HCT116 (cell line): ENCODE measurements around the gene IL15. TPM values are rescaled to one million over a fixed set of nuclear protein-coding genes. Genes with fewer than 3 reads are reported as not detected.

Source experiments
- ATAC-seq: fragments of 200-7000 bp; cut with Tn5 transposase; 2 replicates; pipeline ENCODE4 v1.9.1; 2020; ENCODE audit warnings: mild to moderate bottlenecking, moderate library complexity
- BruUV-seq: library from RNA; stranded (reverse); fragments of 400-500 nt; replicated peaks from 2 replicates; lab custom pipeline; 2021; lab: Mats Ljungman, UMichigan
- CTCF ChIA-PET: fragments of 300-600 bp; sonication (Branson Sonifier 250); formaldehyde crosslinking; loops from one replicate; lab custom pipeline; 2021; ENCODE audit warnings: antibody characterized with exemption; lab: Charles Lee
- POLR2A ChIA-PET: fragments of 300-600, 350-600 bp; sonication (Branson Sonifier 250); formaldehyde crosslinking; loops from one replicate; lab custom pipeline; 2021; ENCODE audit warnings: antibody characterized with exemption; lab: Charles Lee
- RAD21 ChIA-PET, 2 experiments: fragments of 300-600 bp; sonication (Branson Sonifier 250); formaldehyde crosslinking; loops; one replicate each; lab custom pipeline; 2023; ENCODE audit warnings: low total read pairs in 2 of 2; ENCODE audit not compliant: uncharacterized antibody in 2 of 2, unreplicated experiment in 2 of 2, low non-redundant PET in 1 of 2; lab: Charles Lee
- DNase-seq: peaks from one replicate; pipeline ENCODE4 v3.0.0-alpha.2; 2010; ENCODE audit warnings: low read depth, low spot score
- H2AFZ ChIP-seq: fragments of 200-600 bp; shearing (Covaris generic), sonication (generic); 2 replicates; pipeline ENCODE4 v1.6.1; 2017; ENCODE audit warnings: low read depth, mixed run types, mixed read lengths, antibody characterized with exemption, low read length; ENCODE audit not compliant: poor library complexity, severe bottlenecking
- H3K27ac ChIP-seq: 2 replicates; pipeline ENCODE4 v1.5.1; 2012; ENCODE audit warnings: low read depth, low read length
- H3K27me3 ChIP-seq: fragments of 200-600 bp; sonication (generic); 2 replicates; pipeline ENCODE4 v1.6.1; 2016; ENCODE audit warnings: mixed run types, low read length, mixed read lengths; ENCODE audit not compliant: insufficient read depth
- H3K36me3 ChIP-seq, 2 experiments: fragments of 200-500 bp in 1 of 2; fragments of 200-600 bp in 1 of 2; sonication (Bioruptor generic) in 1 of 2; sonication (generic) in 1 of 2; 2 replicates each; pipeline versions ENCODE4 v1.5.1 to v1.6.1; 2014 to 2016; ENCODE audit warnings: low read length in 2 of 2, inconsistent platforms in 1 of 2, mixed read lengths in 1 of 2, mixed run types in 1 of 2; ENCODE audit not compliant: insufficient read depth in 2 of 2, control insufficient read depth in 1 of 2
- H3K4me1 ChIP-seq, 2 experiments: fragments of 200-600 bp in 1 of 2; sonication (generic) in 1 of 2; 2 replicates each; pipeline versions ENCODE4 v1.5.1 to v1.6.1; 2012 to 2017; ENCODE audit warnings: low read length in 2 of 2, inconsistent platforms in 1 of 2, mild to moderate bottlenecking in 1 of 2, mixed read lengths in 1 of 2, mixed run types in 1 of 2, moderate library complexity in 1 of 2; ENCODE audit not compliant: insufficient read depth in 2 of 2, control insufficient read depth in 1 of 2
- H3K4me2 ChIP-seq: fragments of 200-600 bp; sonication (generic); 2 replicates; pipeline ENCODE4 v1.6.1; 2017; ENCODE audit warnings: mixed run types, low read length, mixed read lengths
- H3K4me3 ChIP-seq, 2 experiments: fragments of 200-600 bp in 1 of 2; sonication (generic) in 1 of 2; replicated peaks in 1 of 2; 2 replicates each; pipeline ENCODE4 v1.5.1; 2011 to 2016; ENCODE audit warnings: low read length in 2 of 2, control low read depth in 1 of 2, low read depth in 1 of 2, mild to moderate bottlenecking in 1 of 2, mixed read lengths in 1 of 2, mixed run types in 1 of 2
- H3K79me2 ChIP-seq: fragments of 200-600 bp; sonication (generic); 2 replicates; pipeline ENCODE4 v1.6.1; 2017; ENCODE audit warnings: mild to moderate bottlenecking, mixed run types, low read length, moderate library complexity, mixed read lengths; ENCODE audit not compliant: insufficient read depth
- H3K9ac ChIP-seq: fragments of 200-600 bp; sonication (generic); 2 replicates; pipeline ENCODE4 v1.6.1; 2016; ENCODE audit warnings: low read length, mixed read lengths
- H3K9me2 ChIP-seq: fragments of 200-600 bp; sonication (generic), shearing (Covaris generic); 2 replicates; pipeline ENCODE4 v1.6.1; 2017; ENCODE audit warnings: mixed run types, mild to moderate bottlenecking, moderate library complexity; ENCODE audit not compliant: insufficient read depth
- H3K9me3 ChIP-seq, 2 experiments: fragments of 200-500 bp in 1 of 2; fragments of 200-600 bp in 1 of 2; sonication (Bioruptor generic) in 1 of 2; sonication (generic) in 1 of 2; 2 replicates each; pipeline ENCODE4 v1.6.1; 2014 to 2017; ENCODE audit warnings: low read length in 2 of 2, mixed read lengths in 2 of 2, inconsistent platforms in 1 of 2, low read depth in 1 of 2, mild to moderate bottlenecking in 1 of 2, mixed run types in 1 of 2, moderate library complexity in 1 of 2; ENCODE audit not compliant: control insufficient read depth in 1 of 2, insufficient read depth in 1 of 2
- H4K20me1 ChIP-seq: fragments of 200-600 bp; sonication (generic), shearing (Covaris generic); 2 replicates; pipeline ENCODE4 v1.6.1; 2017; ENCODE audit warnings: mixed run types, mild to moderate bottlenecking, moderate library complexity; ENCODE audit not compliant: insufficient read depth
- ATF3 ChIP-seq: IDR thresholded peaks from 2 replicates; pipeline ENCODE4 v1.6.1; 2012
- CBX3 ChIP-seq: IDR thresholded peaks from 2 replicates; pipeline ENCODE4 v1.6.1; 2012; ENCODE audit warnings: low read depth
- CTCF ChIP-seq, 3 experiments: fragments of 200-600 bp in 1 of 3; sonication (generic) in 1 of 3; IDR thresholded peaks in 2 of 3; conservative IDR thresholded peaks in 1 of 3; 2 replicates each; pipeline ENCODE4 v1.5.1; 2012 to 2017; ENCODE audit warnings: low read depth in 2 of 3, low read length in 2 of 3, antibody characterized with exemption in 1 of 3, borderline replicate concordance in 1 of 3, control low read depth in 1 of 3, mild to moderate bottlenecking in 1 of 3, mixed read lengths in 1 of 3, mixed run types in 1 of 3, moderate library complexity in 1 of 3; ENCODE audit not compliant: insufficient read depth in 1 of 3
- EGR1 ChIP-seq: IDR thresholded peaks from 2 replicates; pipeline ENCODE4 v1.6.1; 2012; ENCODE audit warnings: low read depth
- ELF1 ChIP-seq: IDR thresholded peaks from 2 replicates; pipeline ENCODE4 v1.6.1; 2012; ENCODE audit warnings: low read depth, borderline replicate concordance
- EZH2 ChIP-seq: fragments of 200-600 bp; sonication (generic); IDR thresholded peaks from 2 replicates; pipeline ENCODE4 v1.6.1; 2017; ENCODE audit warnings: antibody characterized with exemption, mixed run types
- EZH2phosphoT487 ChIP-seq: fragments of 200-600 bp; IDR thresholded peaks from 2 replicates; pipeline ENCODE4 v1.6.1; 2018; ENCODE audit warnings: antibody characterized with exemption, borderline replicate concordance
- FOSL1 ChIP-seq: IDR thresholded peaks from 2 replicates; pipeline ENCODE4 v1.6.1; 2012; ENCODE audit warnings: low read depth
- JUND ChIP-seq: IDR thresholded peaks from 2 replicates; pipeline ENCODE4 v1.6.1; 2012
- POLR2A ChIP-seq: IDR thresholded peaks from 2 replicates; pipeline ENCODE4 v1.7.0; 2011; ENCODE audit warnings: borderline replicate concordance; ENCODE audit not compliant: insufficient read depth, insufficient read length; ENCODE audit errors: extremely low read depth
- RAD21 ChIP-seq: IDR thresholded peaks from 2 replicates; pipeline ENCODE4 v1.6.1; 2012; ENCODE audit warnings: low read depth, mild to moderate bottlenecking
- REST ChIP-seq: IDR thresholded peaks from 2 replicates; pipeline ENCODE4 v1.6.1; 2012; ENCODE audit warnings: low read depth
- TCF7L2 ChIP-seq: IDR thresholded peaks from 2 replicates; pipeline ENCODE4 v1.7.0; 2011; ENCODE audit warnings: borderline replicate concordance, inconsistent platforms; ENCODE audit not compliant: insufficient read depth, insufficient read length; ENCODE audit errors: extremely low read depth
- YY1 ChIP-seq: IDR thresholded peaks from 2 replicates; pipeline ENCODE4 v1.6.1; 2011; ENCODE audit warnings: low read length, low read depth, moderate library complexity, mild to moderate bottlenecking; ENCODE audit not compliant: insufficient replicate concordance; ENCODE audit errors: extremely low read depth
- ZFX ChIP-seq: fragments of 450-650 bp; IDR thresholded peaks from 2 replicates; pipeline ENCODE4 v1.6.1; 2017
- ZNF274 ChIP-seq: fragments of 200-500 bp; sonication (Bioruptor generic); IDR thresholded peaks from 2 replicates; pipeline ENCODE4 v1.6.1; 2014; ENCODE audit warnings: mild to moderate bottlenecking, low read depth, low read length, inconsistent platforms
- intact Hi-C: fragments of 100-400 bp; cut with micrococcal nuclease; formaldehyde crosslinking; loops from 2 replicates; pipeline ENCODE4 v1.10.0; 2022
- total RNA-seq: library from RNA; stranded (reverse); gene quantifications from one replicate; pipeline ENCODE4 v1.2.1, GENCODE V29; 2021; ENCODE audit not compliant: unreplicated experiment
- TF ChIP-seq, protein P1 (sequence below): IDR thresholded peaks from 2 replicates; pipeline ENCODE4 v1.6.1; 2011; ENCODE audit warnings: mild to moderate bottlenecking, low read length, moderate library complexity; ENCODE audit not compliant: insufficient replicate concordance; ENCODE audit errors: extremely low read depth

Gene IL15
- total RNA-seq, 1 experiment from 2014 or later, result 1.2 TPM

GRCh38 chr4:141771889-141772830 is 135.8 kb downstream of the IL15 start:
- no peak overlapping the region for H2AFZ ChIP-seq
- no TSS peak for BruUV-seq
- no peaks in the 10 kb centered on the region for H3K36me3 ChIP-seq
- no peaks in the 10 kb centered on the region for H4K20me1 ChIP-seq
- intact Hi-C loops, result no loop called here
- ATAC-seq, result no peak
- H3K4me3 ChIP-seq, result no peak overlapping the region
- H3K4me1 ChIP-seq, result no peaks in the 10 kb centered on the region
- no peak for DNase-seq
- ChIA-PET RAD21 (no interaction called here), CTCF (no interaction called here)
- H3K27me3 ChIP-seq, result no peaks in the 10 kb centered on the region
- no peaks in the 10 kb centered on the region for H3K9me3 ChIP-seq
- no peaks in the 10 kb centered on the region for H3K79me2 ChIP-seq
- no peak for TF ChIP-seq FOSL1
- no peak for TF ChIP-seq EZH2phosphoT487
- TF ChIP-seq CBX3, result no peak
- no peak for TF ChIP-seq TCF7L2
- TF ChIP-seq REST, result no peak
- TF ChIP-seq ELF1, result no peak
- no peak for TF ChIP-seq EGR1
- no peak for TF ChIP-seq ZFX
- no peak for TF ChIP-seq RAD21
- TF ChIP-seq ATF3, result no peak
- TF ChIP-seq JUND, result no peak
- TF ChIP-seq POLR2A, result no peak
- TF ChIP-seq EZH2, result no peak
- TF ChIP-seq, protein P1, sequence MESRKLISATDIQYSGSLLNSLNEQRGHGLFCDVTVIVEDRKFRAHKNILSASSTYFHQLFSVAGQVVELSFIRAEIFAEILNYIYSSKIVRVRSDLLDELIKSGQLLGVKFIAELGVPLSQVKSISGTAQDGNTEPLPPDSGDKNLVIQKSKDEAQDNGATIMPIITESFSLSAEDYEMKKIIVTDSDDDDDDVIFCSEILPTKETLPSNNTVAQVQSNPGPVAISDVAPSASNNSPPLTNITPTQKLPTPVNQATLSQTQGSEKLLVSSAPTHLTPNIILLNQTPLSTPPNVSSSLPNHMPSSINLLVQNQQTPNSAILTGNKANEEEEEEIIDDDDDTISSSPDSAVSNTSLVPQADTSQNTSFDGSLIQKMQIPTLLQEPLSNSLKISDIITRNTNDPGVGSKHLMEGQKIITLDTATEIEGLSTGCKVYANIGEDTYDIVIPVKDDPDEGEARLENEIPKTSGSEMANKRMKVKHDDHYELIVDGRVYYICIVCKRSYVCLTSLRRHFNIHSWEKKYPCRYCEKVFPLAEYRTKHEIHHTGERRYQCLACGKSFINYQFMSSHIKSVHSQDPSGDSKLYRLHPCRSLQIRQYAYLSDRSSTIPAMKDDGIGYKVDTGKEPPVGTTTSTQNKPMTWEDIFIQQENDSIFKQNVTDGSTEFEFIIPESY, result no peak
- TF ChIP-seq YY1, result no peak
- TF ChIP-seq CTCF (IDR thresholded peaks at IDR 0.05 in 2 of 3, conservative IDR thresholded peaks at IDR 0.05 in 1 of 3; ENCODE audit: borderline replicate concordance in 1 of 3, insufficient read depth in 1 of 3, low read depth in 2 of 3, low read length in 2 of 3), result no peak
- TF ChIP-seq ZNF274, result no peak
- TF ChIP-seq, all 23 proteins: peak for 0
- Histone ChIP-seq H3K9me2 (no peaks in the 10 kb centered on the region), H3K27ac (no peak overlapping the region), H3K4me2 (no peak overlapping the region), H3K9ac (no peak overlapping the region)
- POLR2A ChIA-PET, result no interaction called here
